Regular cardiac myocyte (primary cell): ENCODE measurements around the gene COPZ2. TPM values are rescaled to one million over a fixed set of nuclear protein-coding genes. Genes with fewer than 3 reads are reported as not detected.

Experiments
- total RNA-seq: library from RNA; depleted of rRNA; stranded (reverse); fragments of >200 nt; gene quantifications from 2 replicates; pipeline ENCODE4 v1.2.3, GENCODE V29; 2014

COPZ2 gene
- total RNA-seq: 49.9 and 63.3 TPM in 2 replicates

GRCh38 chr17:48037036-48037837 is at the start of gene COPZ2:
COPZ2 (minus strand) TSS chr17:48037797; CDS start chr17:48037777, 20 bp downstream.

DNA sequence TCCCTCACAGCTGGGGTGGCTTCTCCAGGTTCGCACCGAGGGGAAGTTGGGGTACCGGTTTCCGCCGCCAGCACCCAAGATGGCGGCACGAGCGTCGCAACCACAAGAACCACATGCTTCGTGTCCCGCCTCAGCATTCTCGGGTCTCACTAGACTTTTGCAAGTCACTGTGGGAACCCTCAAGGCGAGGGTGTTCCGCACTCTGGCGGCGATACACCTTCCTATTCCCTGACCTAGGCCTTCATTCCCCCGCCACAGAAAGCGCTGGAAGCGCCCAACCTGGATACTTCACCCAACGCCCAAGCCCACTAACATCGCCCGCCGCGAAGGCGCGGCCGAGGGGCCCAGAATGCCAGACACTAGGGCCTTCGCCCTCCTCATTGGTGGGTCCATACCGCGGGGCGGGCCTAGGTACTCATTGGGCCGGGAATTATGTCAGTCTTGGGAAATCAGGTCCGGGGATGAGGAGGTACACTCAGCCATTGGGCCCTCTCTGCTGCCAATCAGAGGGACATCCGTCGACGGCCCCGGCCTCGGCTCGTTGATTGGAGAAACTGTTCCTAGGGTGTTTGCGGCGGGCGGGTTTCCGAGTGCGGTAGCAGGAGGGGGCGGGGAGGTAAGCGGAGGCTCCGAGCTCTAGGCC is 10.3 kb upstream of the COPZ2 start, which contains the start of gene NFE2L1:
Gene NFE2L1, plus strand, starts transcription at position 619 of the 643 bp plus-strand sequence. CDS start 2,760 bp downstream, outside the sequence.

Other genes starting within 250 kb of the COPZ2 start
- gene OSBPL7, start 216.0 kb downstream of the COPZ2 start, total RNA-seq: 4.2 and 9.6 TPM in 2 replicates
- 14.4 and 26.6 TPM in 2 replicates for gene MRPL10, start 206.3 kb downstream of the COPZ2 start, total RNA-seq
- gene LRRC46, start 206.1 kb downstream of the COPZ2 start, total RNA-seq: 0.19 TPM in 1 of 2 replicates, not detected in the other
- 18.2 and 32.7 TPM in 2 replicates for gene SCRN2, start 196.5 kb downstream of the COPZ2 start, total RNA-seq
- gene SP6, start 186.6 kb downstream of the COPZ2 start, total RNA-seq: under 0.01 and 0.56 TPM in 2 replicates
- gene SP2, start 141.6 kb downstream of the COPZ2 start, total RNA-seq: 0.19 and 0.28 TPM in 2 replicates
- gene PNPO, start 96.2 kb downstream of the COPZ2 start, total RNA-seq: 40.0 and 59.6 TPM in 2 replicates
- gene PRR15L, start 79.9 kb downstream of the COPZ2 start, total RNA-seq: not detected in 2 replicates
- 63.7 and 76.5 TPM in 2 replicates for gene CDK5RAP3, start 66.7 kb downstream of the COPZ2 start, total RNA-seq
- 134 and 148 TPM in 2 replicates for gene NFE2L1, start 10.6 kb upstream of the COPZ2 start, total RNA-seq
- 47.6 and 77.3 TPM in 2 replicates for gene CBX1, start 63.7 kb upstream of the COPZ2 start, total RNA-seq
- gene SNX11, start 70.0 kb upstream of the COPZ2 start, total RNA-seq: 11.0 and 16.5 TPM in 2 replicates